Measurements from ENCODE around the gene MPO. TPM values are rescaled to one million over a fixed set of nuclear protein-coding genes. Genes with fewer than 3 reads are reported as not detected.

MPO gene
- total and polyA plus RNA-seq, 12 donors = 0.13 to 1.4 (median 0.36) TPM; not detected in 3

DNA sequence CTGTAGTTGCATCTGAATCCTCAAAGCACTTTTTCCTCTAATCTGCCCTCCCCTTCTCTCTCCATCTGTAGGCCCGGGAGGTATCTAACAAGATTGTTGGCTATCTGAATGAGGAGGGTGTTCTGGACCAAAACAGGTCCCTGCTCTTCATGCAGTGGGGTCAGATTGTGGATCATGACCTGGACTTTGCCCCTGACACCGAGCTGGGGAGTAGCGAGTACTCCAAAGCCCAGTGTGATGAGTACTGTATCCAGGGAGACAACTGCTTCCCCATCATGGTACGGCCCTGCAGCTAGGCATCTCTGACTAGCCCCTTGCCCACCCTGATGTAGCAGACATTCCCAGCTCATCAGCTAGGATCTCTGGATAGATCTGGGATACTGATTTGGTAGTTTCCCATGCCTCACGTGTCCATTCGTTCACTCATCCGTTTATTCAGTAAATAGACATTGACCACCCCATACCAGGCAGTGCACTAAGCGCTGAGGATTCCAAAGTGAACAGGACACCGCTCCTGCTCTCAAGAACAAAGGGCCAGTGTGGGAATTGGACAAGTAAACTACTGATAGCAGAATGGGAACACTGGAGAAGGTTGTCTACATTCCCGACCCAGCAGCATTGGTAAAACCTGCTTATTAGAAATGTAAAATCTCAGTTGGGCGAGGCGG is 30.3 kb downstream of the MPO start:
- no peaks in the 10 kb centered on the region for H3K36me3 ChIP-seq (replicated peaks in 1 of 2)
- no peaks in the 10 kb centered on the region for H3K9me3 ChIP-seq (replicated peaks in 1 of 3)
- 77 to 90% (median 87%) methylated on average over 12 of the region's 12 CpGs for WGBS, 4 donors
- intact Hi-C loops (cut with DNase I) = no loop called here
- H3K27me3 ChIP-seq = peaks cover 9% of the 10 kb centered on the region
- no peak overlapping the region for H3K4me3 ChIP-seq
- no peak for TF ChIP-seq POLR2A (IDR thresholded peaks at IDR 0.05)
- no peak for TF ChIP-seq CTCF (IDR thresholded peaks at IDR 0.05)
- no peak overlapping the region for H3K27ac ChIP-seq
- peak in 1 of 7 donors; percentile 35 for DNase-seq
- peaks cover 5 to 7% of the 10 kb centered on the region in 2 donors for H3K4me1 ChIP-seq (replicated peaks in 1 of 2)

DNA sequence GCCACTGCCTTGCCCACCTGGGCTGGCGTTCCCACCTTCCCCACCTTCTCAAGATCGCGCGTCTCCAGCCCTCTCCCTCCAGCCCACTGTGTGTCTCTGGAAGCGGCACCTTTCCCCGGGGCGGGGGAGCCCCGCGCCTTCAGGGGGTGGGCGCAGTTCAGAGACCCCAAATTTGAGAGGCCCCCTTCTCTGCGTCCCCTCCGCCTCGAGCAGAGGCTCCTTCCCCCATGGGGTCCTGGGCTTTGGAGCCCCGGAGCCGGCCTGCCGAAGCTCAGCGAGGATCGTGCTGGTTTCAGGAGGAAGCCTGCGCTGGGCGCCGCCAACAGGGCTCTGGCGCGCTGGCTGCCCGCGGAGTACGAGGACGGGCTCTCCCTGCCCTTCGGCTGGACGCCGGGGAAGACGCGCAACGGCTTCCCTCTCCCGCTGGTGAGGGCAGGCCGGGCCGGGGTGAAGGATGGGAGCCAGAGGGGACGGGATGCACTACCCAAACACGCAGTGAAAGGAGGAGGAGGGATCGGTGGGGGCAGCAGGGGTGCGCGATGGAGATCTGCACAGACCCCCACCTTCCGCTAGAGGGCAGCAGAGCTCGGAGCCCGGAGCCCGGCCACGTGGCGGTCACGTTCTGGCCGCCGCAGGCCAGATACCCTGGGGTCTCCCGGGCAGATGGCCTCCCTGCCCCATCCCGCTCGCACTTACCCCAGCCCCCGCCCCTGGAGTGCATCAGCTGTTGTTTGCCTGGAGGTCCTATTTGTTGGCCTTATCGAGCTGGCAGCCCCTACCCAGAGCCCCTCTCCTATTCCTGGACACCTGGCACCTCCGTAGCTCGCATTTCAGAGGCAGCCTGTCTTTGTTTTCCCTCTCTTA is 31.2 kb downstream of the MPO start:
- H3K9me3 ChIP-seq (replicated peaks in 1 of 3) = no peaks in the 10 kb centered on the region
- H3K4me3 ChIP-seq = peak overlapping the region in 2 of 4 donors; percentile 35 to 56
- peak; percentile 48 to 72 (median 65) for DNase-seq
- TF ChIP-seq CTCF (IDR thresholded peaks at IDR 0.05) (peak; percentile 73 to 91 (median 84)), POLR2A (IDR thresholded peaks at IDR 0.05) (no peak)
- no peak overlapping the region for H3K27ac ChIP-seq
- H3K36me3 ChIP-seq (replicated peaks in 1 of 2) = no peaks in the 10 kb centered on the region
- WGBS, 4 donors = 4 to 18% (median 5%) methylated on average over 15 to 57 of the region's 57 CpGs
- peaks cover 5 to 7% of the 10 kb centered on the region in 2 donors for H3K4me1 ChIP-seq (replicated peaks in 1 of 2)
- intact Hi-C loops (cut with DNase I) = no loop called here
- peaks cover 4% of the 10 kb centered on the region for H3K27me3 ChIP-seq

- Histone ChIP-seq H3K4me3 (peak overlapping the region in 1 of 4 donors; percentile 56), H3K36me3 (replicated peaks in 1 of 2) (no peaks in the 10 kb centered on the region), H3K4me1 (replicated peaks in 1 of 2) (peaks cover 5 to 7% of the 10 kb centered on the region in 2 donors), H3K9me3 (replicated peaks in 1 of 3) (no peaks in the 10 kb centered on the region), H3K27me3 (peaks cover 4% of the 10 kb centered on the region), H3K27ac (no peak overlapping the region)
- no peak for TF ChIP-seq CTCF (IDR thresholded peaks at IDR 0.05)
- TF ChIP-seq POLR2A (IDR thresholded peaks at IDR 0.05) = no peak
- intact Hi-C loops (cut with DNase I) = no loop called here
- peak in 1 of 7 donors; percentile 43 for DNase-seq
- 12 to 37% (median 18%) methylated on average over 6 to 10 of the region's 10 CpGs for WGBS, 4 donors
Measured at GRCh38 chr17:58248955-58249269, 31.8 kb downstream of the MPO start.

- peak in 1 of 7 donors; percentile 31 for DNase-seq
- Histone ChIP-seq H3K9me3 (replicated peaks in 1 of 3) (no peaks in the 10 kb centered on the region), H3K27me3 (peaks cover 4% of the 10 kb centered on the region), H3K36me3 (replicated peaks in 1 of 2) (no peaks in the 10 kb centered on the region), H3K4me3 (no peak overlapping the region), H3K4me1 (replicated peaks in 1 of 2) (peaks cover 5 to 7% of the 10 kb centered on the region in 2 donors), H3K27ac (no peak overlapping the region)
- WGBS, 4 donors = 73 to 83% (median 80%) methylated on average over 7 to 10 of the region's 10 CpGs
- intact Hi-C loops (cut with DNase I) = no loop called here
- no peak for TF ChIP-seq CTCF (IDR thresholded peaks at IDR 0.05)
- TF ChIP-seq POLR2A (IDR thresholded peaks at IDR 0.05) = no peak
Measured at GRCh38 chr17:58247511-58248363, 33.0 kb downstream of the MPO start.
